ENCODE measurements around the gene ERCC1. TPM values are rescaled to one million over a fixed set of nuclear protein-coding genes. Genes with fewer than 3 reads are reported as not detected.
A peak's percentile ranks its signal among the peaks of the same experiment; 100 is the strongest.

The ERCC1 gene
- total RNA-seq, 1 experiment from 2014 or later, result 62.4 TPM

DNA sequence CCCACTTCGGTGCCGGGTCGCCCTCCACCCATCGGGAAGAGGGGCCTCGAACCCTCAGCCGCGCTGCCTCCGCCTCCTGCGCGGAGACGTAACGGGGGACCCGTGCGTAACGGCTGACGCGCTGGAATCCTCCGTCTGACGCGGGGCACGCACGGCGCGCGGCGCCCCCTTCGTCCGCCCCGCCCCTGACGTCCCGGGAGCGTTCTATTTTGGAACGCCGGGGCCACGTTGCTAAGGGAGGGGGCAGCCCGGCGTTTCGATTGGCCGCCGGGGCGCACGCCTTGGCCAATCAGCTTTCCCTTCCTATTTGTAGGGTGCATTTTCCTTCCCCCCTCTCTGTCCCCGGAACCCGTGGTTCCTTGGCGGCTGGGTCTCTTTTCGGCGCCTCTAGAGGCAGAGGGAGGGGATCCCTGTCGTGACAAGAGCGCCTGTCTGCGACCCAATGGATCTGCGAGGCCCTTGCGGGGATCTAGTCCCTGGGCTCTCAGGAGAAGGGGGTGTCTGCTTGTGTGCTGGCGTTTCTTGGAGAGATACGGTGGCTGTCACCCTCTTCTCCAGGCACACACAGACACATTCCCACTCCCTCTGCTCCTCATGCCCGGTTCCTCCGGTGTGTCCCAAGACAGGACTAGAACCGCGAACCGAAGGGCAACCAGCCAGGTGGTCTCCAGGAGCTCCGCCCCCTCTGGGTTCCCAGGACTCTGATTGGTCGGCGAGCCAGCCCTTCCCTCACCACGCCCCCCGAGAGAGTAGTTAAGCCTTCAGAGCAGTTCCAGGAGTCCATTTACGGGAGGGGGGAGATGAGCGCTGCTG is 45.6 kb upstream of the ERCC1 start:
- Histone ChIP-seq H4K91ac (ENCODE audit: insufficient read length, low read depth, low read length) (no peak overlapping the region), H3K27me3 (ENCODE audit: insufficient read depth, low read length) (no peaks in the 10 kb centered on the region; the same call in 1 of the 2 replicates), H3K14ac (ENCODE audit: insufficient read depth, low read length) (peak overlapping the region; percentile 89), H2BK15ac (ENCODE audit: low read depth, low read length) (no peak overlapping the region), H3K4ac (ENCODE audit: low read depth, low read length) (no peak overlapping the region; the same call in 1 of the 2 replicates), H3K23ac (ENCODE audit: insufficient read length, low read depth, low read length) (no peak overlapping the region), H2AFZ (ENCODE audit: low read length) (no peak overlapping the region), H4K20me1 (ENCODE audit: control insufficient read depth, insufficient read depth, insufficient read length) (no peaks in the 10 kb centered on the region), H3K23me2 (ENCODE audit: insufficient read length, low read depth, low read length, poor library complexity, severe bottlenecking) (peaks cover 19% of the 10 kb centered on the region), H3K9ac (ENCODE audit: extremely low read depth, insufficient read length, low read length) (peak overlapping the region; percentile 59), H2AK5ac (ENCODE audit: insufficient read length, low read length) (no peak overlapping the region), H3K79me2 (ENCODE audit: insufficient read depth, low read length) (no peaks in the 10 kb centered on the region), H3K4me1 (ENCODE audit: insufficient read depth, low read length) (no peaks in the 10 kb centered on the region), H3K18ac (ENCODE audit: insufficient read length, low read depth, low read length) (peak overlapping the region; percentile 93), H2BK20ac (ENCODE audit: low read depth, low read length, poor library complexity, severe bottlenecking) (no peak overlapping the region), H3K4me2 (ENCODE audit: insufficient read depth, insufficient read length, low read length) (peak overlapping the region; percentile 84), H4K8ac (replicated peaks; ENCODE audit: insufficient read length, low read depth, low read length) (no peak overlapping the region), H2BK120ac (ENCODE audit: low read depth, low read length, poor library complexity, severe bottlenecking) (no peak overlapping the region), H4K5ac (ENCODE audit: insufficient read length, low read depth, low read length) (no peak overlapping the region), H2BK12ac (ENCODE audit: insufficient read length, low read depth, low read length) (no peak overlapping the region), H2BK5ac (ENCODE audit: insufficient read length, low read length) (no peak overlapping the region), H3K56ac (ENCODE audit: insufficient read length, low read depth, low read length) (no peak overlapping the region), H3K27ac (ENCODE audit: insufficient read length, low read depth, low read length) (peak overlapping the region; percentile 46), H3K9me3 (ENCODE audit: control insufficient read depth, low read depth, low read length) (no peaks in the 10 kb centered on the region), H3K79me1 (ENCODE audit: insufficient read depth, low read depth, low read length, poor library complexity, severe bottlenecking) (no peaks in the 10 kb centered on the region), H3T11ph (ENCODE audit: low read length) (no peak overlapping the region)
- H3K4me1 Mint-ChIP-seq, result peaks cover 29 to 61% of the 10 kb centered on the region in 2 experiments
- DNase-seq, result peak; percentile 95
- TF ChIP-seq, protein P1, sequence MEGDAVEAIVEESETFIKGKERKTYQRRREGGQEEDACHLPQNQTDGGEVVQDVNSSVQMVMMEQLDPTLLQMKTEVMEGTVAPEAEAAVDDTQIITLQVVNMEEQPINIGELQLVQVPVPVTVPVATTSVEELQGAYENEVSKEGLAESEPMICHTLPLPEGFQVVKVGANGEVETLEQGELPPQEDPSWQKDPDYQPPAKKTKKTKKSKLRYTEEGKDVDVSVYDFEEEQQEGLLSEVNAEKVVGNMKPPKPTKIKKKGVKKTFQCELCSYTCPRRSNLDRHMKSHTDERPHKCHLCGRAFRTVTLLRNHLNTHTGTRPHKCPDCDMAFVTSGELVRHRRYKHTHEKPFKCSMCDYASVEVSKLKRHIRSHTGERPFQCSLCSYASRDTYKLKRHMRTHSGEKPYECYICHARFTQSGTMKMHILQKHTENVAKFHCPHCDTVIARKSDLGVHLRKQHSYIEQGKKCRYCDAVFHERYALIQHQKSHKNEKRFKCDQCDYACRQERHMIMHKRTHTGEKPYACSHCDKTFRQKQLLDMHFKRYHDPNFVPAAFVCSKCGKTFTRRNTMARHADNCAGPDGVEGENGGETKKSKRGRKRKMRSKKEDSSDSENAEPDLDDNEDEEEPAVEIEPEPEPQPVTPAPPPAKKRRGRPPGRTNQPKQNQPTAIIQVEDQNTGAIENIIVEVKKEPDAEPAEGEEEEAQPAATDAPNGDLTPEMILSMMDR (conservative IDR thresholded peaks at IDR 0.05), result no peak
- peak overlapping the region; percentile 80 to 92 for H3K4me3 Mint-ChIP-seq
- peak overlapping the region; percentile 94 to 99 (median 94); a peak in 6 of 7 replicates for H3K27ac Mint-ChIP-seq
- WGBS (ENCODE audit: extremely low coverage, insufficient read length, low lambda C conversion rate), result no CpG with 5 or more reads among the region's 66 CpGs
- H3K27me3 Mint-ChIP-seq (ENCODE audit: low read depth), result peaks cover 25% of the 10 kb centered on the region
- H3K36me3 Mint-ChIP-seq (ENCODE audit: insufficient read depth in 1 of 3, low read depth in 3 of 3), result peaks cover 0 to 11% (median 0%) of the 10 kb centered on the region in 3 experiments; a peak in 1 of 7 replicates
- H3K9me3 Mint-ChIP-seq, result no peaks in the 10 kb centered on the region; a peak in 1 of 5 replicates

Data from H9 (cell line).